KMS-11 (cell line): Measurements from ENCODE around the gene DYNLT3.

Source experiments
- H2AFZ ChIP-seq: fragments of 200-600 bp; sonication (generic); 2 replicates; pipeline ENCODE4 v1.6.1; 2016; ENCODE audit warnings: antibody characterized with exemption, mixed run types, low read depth
- H3K27ac ChIP-seq: fragments of 200-600 bp; sonication (generic); 2 replicates; pipeline ENCODE4 v1.6.1; 2016; ENCODE audit warnings: mild to moderate bottlenecking, mixed run types
- H3K27me3 ChIP-seq: fragments of 200-600 bp; sonication (generic); 2 replicates; pipeline ENCODE4 v1.6.1; 2017; ENCODE audit warnings: mild to moderate bottlenecking, low read depth, mixed run types, moderate library complexity; ENCODE audit not compliant: insufficient read depth
- H3K36me3 ChIP-seq: fragments of 200-600 bp; sonication (generic); 2 replicates; pipeline ENCODE4 v1.6.1; 2017; ENCODE audit warnings: mild to moderate bottlenecking, mixed run types; ENCODE audit not compliant: insufficient read depth
- H3K4me1 ChIP-seq: fragments of 200-600 bp; sonication (generic); 2 replicates; pipeline ENCODE4 v1.6.1; 2016; ENCODE audit warnings: mild to moderate bottlenecking, low read depth, mixed run types; ENCODE audit not compliant: poor library complexity, severe bottlenecking
- H3K4me2 ChIP-seq: fragments of 200-600 bp; sonication (generic); 2 replicates; pipeline ENCODE4 v1.7.0; 2016; ENCODE audit warnings: mild to moderate bottlenecking, mixed run types
- H3K4me3 ChIP-seq: fragments of 200-600 bp; sonication (generic); IDR thresholded peaks from 2 replicates; pipeline ENCODE4 v1.6.1; 2017; ENCODE audit warnings: low read depth, low read length, mixed read lengths; ENCODE audit not compliant: insufficient read depth
- H3K79me2 ChIP-seq: fragments of 200-600 bp; sonication (generic); 2 replicates; pipeline ENCODE4 v1.6.1; 2016; ENCODE audit warnings: low read depth, mixed run types; ENCODE audit not compliant: insufficient read depth
- H3K9ac ChIP-seq: fragments of 200-600 bp; sonication (generic); 2 replicates; pipeline ENCODE4 v1.6.1; 2016; ENCODE audit warnings: mild to moderate bottlenecking, mixed run types
- H4K20me1 ChIP-seq: fragments of 200-600 bp; sonication (generic); 2 replicates; pipeline ENCODE4 v1.6.1; 2016; ENCODE audit warnings: mild to moderate bottlenecking, mixed run types; ENCODE audit not compliant: insufficient read depth
- CTCF ChIP-seq: fragments of 200-600 bp; sonication (generic); conservative IDR thresholded peaks from 2 replicates; pipeline ENCODE4 v1.6.1; 2017; ENCODE audit warnings: low read depth, mild to moderate bottlenecking, antibody characterized with exemption, low read length, moderate library complexity, mixed read lengths

The DYNLT3 gene

GRCh38 chrX:37846934-37847732, at the start of gene DYNLT3:
TSS of gene DYNLT3 (minus strand) at chrX:37847571. CDS start at chrX:37847510, 61 bp downstream.
- Histone ChIP-seq H3K27ac (no peak within 1 kb of the TSS), H3K79me2 (no peaks in the 10 kb centered on the region), H3K4me3 (no peak within 1 kb of the TSS), H2AFZ (peak within 1 kb of the TSS; percentile 92), H3K4me1 (peaks cover 17% of the 10 kb centered on the region), H3K36me3 (no peaks in the 10 kb centered on the region), H4K20me1 (no peaks in the 10 kb centered on the region), H3K27me3 (no peaks in the 10 kb centered on the region), H3K9ac (peak within 1 kb of the TSS; percentile 61), H3K4me2 (peak within 1 kb of the TSS; percentile 60)
- TF ChIP-seq CTCF = no peak

GRCh38 chrX:37896511-37896890, 49.1 kb upstream of the DYNLT3 start:
- no peak overlapping the region for H3K9ac ChIP-seq
- no peaks in the 10 kb centered on the region for H3K36me3 ChIP-seq
- no peaks in the 10 kb centered on the region for H3K79me2 ChIP-seq
- TF ChIP-seq CTCF = no peak
- no peaks in the 10 kb centered on the region for H4K20me1 ChIP-seq
- no peak overlapping the region for H3K4me2 ChIP-seq
- no peak overlapping the region for H3K27ac ChIP-seq
- no peak overlapping the region for H3K4me3 ChIP-seq
- H2AFZ ChIP-seq = no peak overlapping the region
- no peaks in the 10 kb centered on the region for H3K27me3 ChIP-seq
- H3K4me1 ChIP-seq = no peaks in the 10 kb centered on the region

GRCh38 chrX:37895795-37896510, 48.6 kb upstream of the DYNLT3 start:
- no peak overlapping the region for H2AFZ ChIP-seq
- H3K4me1 ChIP-seq = no peaks in the 10 kb centered on the region
- H3K9ac ChIP-seq = no peak overlapping the region
- H3K4me3 ChIP-seq = no peak overlapping the region
- no peaks in the 10 kb centered on the region for H3K36me3 ChIP-seq
- H3K27ac ChIP-seq = no peak overlapping the region
- TF ChIP-seq CTCF = no peak
- no peak overlapping the region for H3K4me2 ChIP-seq
- no peaks in the 10 kb centered on the region for H4K20me1 ChIP-seq
- no peaks in the 10 kb centered on the region for H3K79me2 ChIP-seq
- H3K27me3 ChIP-seq = no peaks in the 10 kb centered on the region

GRCh38 chrX:37894725-37895124, 47.4 kb upstream of the DYNLT3 start:
- Histone ChIP-seq H2AFZ (no peak overlapping the region), H3K4me2 (no peak overlapping the region), H3K27ac (no peak overlapping the region), H3K4me1 (no peaks in the 10 kb centered on the region), H3K79me2 (no peaks in the 10 kb centered on the region), H3K9ac (no peak overlapping the region), H3K4me3 (no peak overlapping the region), H3K27me3 (no peaks in the 10 kb centered on the region), H3K36me3 (no peaks in the 10 kb centered on the region), H4K20me1 (no peaks in the 10 kb centered on the region)
- TF ChIP-seq CTCF = no peak
